ENCODE results near the gene CDIPT.
A peak's percentile ranks its signal among the peaks of the same experiment; 100 is the strongest.
"Not testable (repeated sequence)": the region's sequence is repeated elsewhere in the genome, so short reads cannot be mapped to it uniquely, and the experiment has no call there.

The CDIPT gene

GRCh38 chr16:29840240-29840639 is 22.8 kb downstream of the CDIPT start:
- Histone ChIP-seq H3K4me1 (ENCODE audit: insufficient read depth, low read length) (no peaks in the 10 kb centered on the region), H3K36me3 (ENCODE audit: insufficient read depth, low read length) (no peaks in the 10 kb centered on the region)

GRCh38 chr16:29839822-29840221 is 23.2 kb downstream of the CDIPT start:
- no peaks in the 10 kb centered on the region for H3K9me3 ChIP-seq (ENCODE audit: control insufficient read depth, insufficient read depth, low read length)
- no peak overlapping the region for H3K9ac ChIP-seq (ENCODE audit: low read depth, low read length)
- no peaks in the 10 kb centered on the region for H3K36me3 ChIP-seq (ENCODE audit: insufficient read depth, low read length)
- no peaks in the 10 kb centered on the region for H3K4me1 ChIP-seq (ENCODE audit: insufficient read depth, low read length)

More at GRCh38 chr16:29840240-29840639, 22.8 kb downstream of the CDIPT start:
- Histone ChIP-seq H3K9ac (ENCODE audit: low read depth, low read length) (no peak overlapping the region), H3K9me3 (ENCODE audit: control insufficient read depth, insufficient read depth, low read length) (no peaks in the 10 kb centered on the region)

GRCh38 chr16:29837841-29838240 is 25.2 kb downstream of the CDIPT start:
- Histone ChIP-seq H3K9ac (ENCODE audit: low read depth, low read length) (no peak overlapping the region), H3K36me3 (ENCODE audit: insufficient read depth, low read length) (no peaks in the 10 kb centered on the region; the same call in 1 of the 2 replicates), H3K4me1 (ENCODE audit: insufficient read depth, low read length) (no peaks in the 10 kb centered on the region)

GRCh38 chr16:29836623-29837022 is 26.4 kb downstream of the CDIPT start:
- Histone ChIP-seq H3K9ac (ENCODE audit: low read depth, low read length) (no peak overlapping the region), H3K4me1 (ENCODE audit: insufficient read depth, low read length) (no peaks in the 10 kb centered on the region), H3K9me3 (ENCODE audit: control insufficient read depth, insufficient read depth, low read length) (no peaks in the 10 kb centered on the region), H3K36me3 (ENCODE audit: insufficient read depth, low read length) (no peaks in the 10 kb centered on the region; the same call in 1 of the 2 replicates)

More at GRCh38 chr16:29837841-29838240, 25.2 kb downstream of the CDIPT start:
- no peaks in the 10 kb centered on the region for H3K9me3 ChIP-seq (ENCODE audit: control insufficient read depth, insufficient read depth, low read length)

- H3K9ac ChIP-seq (ENCODE audit: low read depth, low read length) = no peak overlapping the region
- H3K36me3 ChIP-seq (ENCODE audit: insufficient read depth, low read length) = no peaks in the 10 kb centered on the region; the same call in 1 of the 2 replicates
- no peaks in the 10 kb centered on the region for H3K9me3 ChIP-seq (ENCODE audit: control insufficient read depth, insufficient read depth, low read length)
- H3K4me1 ChIP-seq (ENCODE audit: insufficient read depth, low read length) = no peaks in the 10 kb centered on the region
Observed at GRCh38 chr16:29835926-29836325, 27.1 kb downstream of the CDIPT start.

- H3K36me3 ChIP-seq (ENCODE audit: insufficient read depth, low read length) = no peaks in the 10 kb centered on the region; the same call in 1 of the 2 replicates
- no peaks in the 10 kb centered on the region for H3K4me1 ChIP-seq (ENCODE audit: insufficient read depth, low read length)
- no peak overlapping the region for H3K9ac ChIP-seq (ENCODE audit: low read depth, low read length)
- no peaks in the 10 kb centered on the region for H3K9me3 ChIP-seq (ENCODE audit: control insufficient read depth, insufficient read depth, low read length)
Observed at GRCh38 chr16:29834079-29834478, 28.9 kb downstream of the CDIPT start.

GRCh38 chr16:29833219-29833618 is 29.8 kb downstream of the CDIPT start:
- H3K36me3 ChIP-seq (ENCODE audit: insufficient read depth, low read length); H3K9me3 ChIP-seq (ENCODE audit: control insufficient read depth, insufficient read depth, low read length); H3K9ac ChIP-seq (ENCODE audit: low read depth, low read length); H3K4me1 ChIP-seq (ENCODE audit: insufficient read depth, low read length): not testable (repeated sequence)

- Histone ChIP-seq H3K4me1 (ENCODE audit: insufficient read depth, low read length) (no peaks in the 10 kb centered on the region), H3K9me3 (ENCODE audit: control insufficient read depth, insufficient read depth, low read length) (no peaks in the 10 kb centered on the region), H3K36me3 (ENCODE audit: insufficient read depth, low read length) (no peaks in the 10 kb centered on the region; the same call in 1 of the 2 replicates), H3K9ac (ENCODE audit: low read depth, low read length) (no peak overlapping the region)
Observed at GRCh38 chr16:29831490-29831889, 31.5 kb downstream of the CDIPT start.

- H3K9ac ChIP-seq (ENCODE audit: low read depth, low read length) = no peak overlapping the region
- H3K4me1 ChIP-seq (ENCODE audit: insufficient read depth, low read length) = peaks cover 4% of the 10 kb centered on the region; the same call in 1 of the 2 replicates
- H3K9me3 ChIP-seq (ENCODE audit: control insufficient read depth, insufficient read depth, low read length) = no peaks in the 10 kb centered on the region
- no peaks in the 10 kb centered on the region; the same call in 1 of the 2 replicates for H3K36me3 ChIP-seq (ENCODE audit: insufficient read depth, low read length)
Observed at GRCh38 chr16:29830774-29831173, 32.3 kb downstream of the CDIPT start.

- Histone ChIP-seq H3K9ac (ENCODE audit: low read depth, low read length) (no peak overlapping the region), H3K4me1 (ENCODE audit: insufficient read depth, low read length) (peaks cover 31% of the 10 kb centered on the region; the same call in 1 of the 2 replicates), H3K9me3 (ENCODE audit: control insufficient read depth, insufficient read depth, low read length) (no peaks in the 10 kb centered on the region), H3K36me3 (ENCODE audit: insufficient read depth, low read length) (no peaks in the 10 kb centered on the region)
Observed at GRCh38 chr16:29826342-29826695, 36.7 kb downstream of the CDIPT start.

- Histone ChIP-seq H3K9me3 (ENCODE audit: control insufficient read depth, insufficient read depth, low read length) (no peaks in the 10 kb centered on the region), H3K9ac (ENCODE audit: low read depth, low read length) (no peak overlapping the region), H3K4me1 (ENCODE audit: insufficient read depth, low read length) (peaks cover 36% of the 10 kb centered on the region; the same call in 1 of the 2 replicates), H3K36me3 (ENCODE audit: insufficient read depth, low read length) (no peaks in the 10 kb centered on the region)
Observed at GRCh38 chr16:29825145-29826044, 37.6 kb downstream of the CDIPT start.

- no peaks in the 10 kb centered on the region for H3K9me3 ChIP-seq (ENCODE audit: control insufficient read depth, insufficient read depth, low read length)
- 0 out of 2 replicates have a peak, but pooled peaks cover 4% of the 10 kb centered on the region for H3K36me3 ChIP-seq (ENCODE audit: insufficient read depth, low read length)
- peaks cover 36% of the 10 kb centered on the region; the same call in 1 of the 2 replicates for H3K4me1 ChIP-seq (ENCODE audit: insufficient read depth, low read length)
- no peak overlapping the region for H3K9ac ChIP-seq (ENCODE audit: low read depth, low read length)
Observed at GRCh38 chr16:29824589-29825144, 38.4 kb downstream of the CDIPT start.

GRCh38 chr16:29821643-29822115 is 41.3 kb downstream of the CDIPT start:
- H3K36me3 ChIP-seq (ENCODE audit: insufficient read depth, low read length) = 0 out of 2 replicates have a peak, but pooled peaks cover 7% of the 10 kb centered on the region
- peaks cover 36% of the 10 kb centered on the region; the same call in 1 of the 2 replicates for H3K4me1 ChIP-seq (ENCODE audit: insufficient read depth, low read length)
- no peaks in the 10 kb centered on the region for H3K9me3 ChIP-seq (ENCODE audit: control insufficient read depth, insufficient read depth, low read length)
- H3K9ac ChIP-seq (ENCODE audit: low read depth, low read length) = no peak overlapping the region

- peaks cover 34% of the 10 kb centered on the region; the same call in 1 of the 2 replicates for H3K4me1 ChIP-seq (ENCODE audit: insufficient read depth, low read length)
- H3K9me3 ChIP-seq (ENCODE audit: control insufficient read depth, insufficient read depth, low read length) = no peaks in the 10 kb centered on the region
- H3K36me3 ChIP-seq (ENCODE audit: insufficient read depth, low read length) = 0 out of 2 replicates have a peak, but pooled peaks cover 7% of the 10 kb centered on the region
- peak overlapping the region; percentile 19; the same call in 1 of the 2 replicates for H3K9ac ChIP-seq (ENCODE audit: low read depth, low read length)
Observed at GRCh38 chr16:29820730-29821642, 42.0 kb downstream of the CDIPT start.

All from ES-I3 (cell line).